SJCRH30 (cell line): ENCODE data around the gene C4orf17. TPM values are rescaled to one million over a fixed set of nuclear protein-coding genes. Genes with fewer than 3 reads are reported as not detected.
"Not testable (repeated sequence)": the region's sequence is repeated elsewhere in the genome, so short reads cannot be mapped to it uniquely, and the experiment has no call there.

ENCODE experiments used
- DNase-seq, 2 experiments: peaks; one replicate each; pipeline ENCODE4 v3.0.0-alpha.2; 2015 to 2020
- H3K27ac ChIP-seq: fragments of 250-450 bp; sonication (Bioruptor Pico); 2 replicates; pipeline ENCODE4 v1.5.1; 2020; ENCODE audit warnings: mild to moderate bottlenecking, moderate library complexity
- H3K27me3 ChIP-seq: fragments of 250-450 bp; sonication (Bioruptor Pico); 2 replicates; pipeline ENCODE4 v1.5.1; 2020; ENCODE audit warnings: mild to moderate bottlenecking, moderate library complexity
- H3K36me3 ChIP-seq: fragments of 250-450 bp; sonication (Bioruptor Pico); 2 replicates; pipeline ENCODE4 v1.5.1; 2020; ENCODE audit warnings: mild to moderate bottlenecking, moderate library complexity
- H3K4me1 ChIP-seq: fragments of 250-450 bp; sonication (Bioruptor Pico); 2 replicates; pipeline ENCODE4 v1.5.1; 2020; ENCODE audit warnings: mild to moderate bottlenecking, moderate library complexity
- H3K4me3 ChIP-seq: fragments of 250-450 bp; sonication (Bioruptor Pico); 2 replicates; pipeline ENCODE4 v1.5.1; 2020; ENCODE audit warnings: mild to moderate bottlenecking, moderate library complexity
- H3K9me3 ChIP-seq: fragments of 250-450 bp; sonication (Bioruptor Pico); replicated peaks from 2 replicates; pipeline ENCODE4 v1.5.1; 2020; ENCODE audit warnings: mild to moderate bottlenecking, moderate library complexity
- total RNA-seq: library from RNA; depleted of rRNA; stranded (reverse); fragments of >200 nt; shearing (Covaris generic); gene quantifications from 2 replicates; pipeline ENCODE4 v1.2.3, GENCODE V29; 2014; rRNA removed

C4orf17 gene
- total RNA-seq: not detected in 2 replicates

DNA sequence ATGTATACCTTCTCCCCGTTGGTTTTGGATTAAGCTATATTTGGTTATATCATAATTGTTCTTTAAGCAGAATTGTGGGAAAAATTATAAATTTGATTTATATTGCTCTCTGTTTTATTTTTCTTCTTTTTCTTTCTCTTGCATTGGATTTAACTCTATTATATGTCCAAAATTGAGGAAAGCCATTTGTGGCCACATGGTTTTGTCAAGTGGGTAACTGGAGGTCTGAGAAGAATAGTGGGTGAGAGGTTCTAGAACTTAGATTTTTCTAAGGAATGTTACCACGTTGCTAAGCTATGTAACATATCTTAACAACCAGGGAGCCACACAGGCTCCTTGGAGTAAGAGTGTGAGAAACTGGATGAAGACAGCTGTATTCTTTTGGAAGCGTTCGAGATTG is at the start of gene C4orf17:
Gene C4orf17 (plus strand): TSS at position 301 of the 400 bp plus-strand sequence. CDS start 2,061 bp downstream, outside the sequence.
- Histone ChIP-seq H3K36me3 (no peaks in the 10 kb centered on the region), H3K27ac (no peak within 1 kb of the TSS), H3K27me3 (no peaks in the 10 kb centered on the region), H3K4me3 (no peak within 1 kb of the TSS), H3K9me3 (no peaks in the 10 kb centered on the region), H3K4me1 (no peaks in the 10 kb centered on the region)
- no peak for DNase-seq

DNA sequence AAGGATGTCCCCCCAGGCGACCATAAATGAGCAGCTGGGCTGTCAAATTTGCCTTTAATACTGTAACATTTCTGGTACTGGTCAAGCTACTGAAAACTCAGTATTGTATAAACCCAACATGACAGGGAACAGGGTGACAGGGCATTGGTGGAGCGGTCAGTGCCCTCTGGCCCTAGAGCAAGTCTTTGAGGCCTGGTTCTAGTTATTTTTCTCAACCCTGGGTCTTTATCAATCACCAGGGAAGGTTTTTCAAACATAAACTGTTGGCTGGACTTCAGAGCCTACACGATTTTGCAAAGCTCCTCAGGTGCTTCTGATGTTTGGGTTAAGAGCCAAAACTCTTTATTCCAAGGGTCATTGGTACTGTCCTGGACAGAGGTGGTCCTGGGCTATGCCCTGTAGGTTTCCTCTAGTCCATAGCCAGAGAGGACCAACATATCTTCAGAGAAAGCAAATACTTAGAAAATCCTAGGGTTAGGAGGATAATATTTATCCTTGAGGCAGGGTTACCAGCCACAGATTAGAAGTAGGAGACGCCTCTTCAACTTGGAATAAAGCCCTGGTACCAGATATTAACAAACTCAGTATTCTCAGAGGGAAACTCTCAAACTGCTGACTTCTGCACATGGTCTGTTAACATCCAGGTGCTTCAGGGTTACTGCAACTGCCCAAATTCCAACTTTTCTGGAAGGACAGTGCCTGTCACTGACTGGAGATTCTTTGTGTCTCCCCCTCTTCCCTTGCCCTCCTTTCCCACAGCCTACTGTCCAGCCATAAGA is 49.0 kb upstream of the C4orf17 start:
- H3K36me3 ChIP-seq: no peaks in the 10 kb centered on the region

GRCh38 chr4:99462875-99463464 is 47.9 kb upstream of the C4orf17 start:
- H3K4me1 ChIP-seq: no peaks in the 10 kb centered on the region
- no peaks in the 10 kb centered on the region for H3K36me3 ChIP-seq
- DNase-seq: peak; percentile 35 to 74
- no peaks in the 10 kb centered on the region for H3K27me3 ChIP-seq
- no peak overlapping the region for H3K27ac ChIP-seq
- H3K9me3 ChIP-seq: no peaks in the 10 kb centered on the region
- no peak overlapping the region for H3K4me3 ChIP-seq

More for the DNA sequence above, 49.0 kb upstream of the C4orf17 start:
- no peak for DNase-seq
- no peaks in the 10 kb centered on the region for H3K9me3 ChIP-seq
- H3K4me3 ChIP-seq: no peak overlapping the region
- no peaks in the 10 kb centered on the region for H3K27me3 ChIP-seq
- H3K4me1 ChIP-seq: no peaks in the 10 kb centered on the region
- H3K27ac ChIP-seq: no peak overlapping the region

- H3K36me3 ChIP-seq: no peaks in the 10 kb centered on the region
- no peaks in the 10 kb centered on the region for H3K27me3 ChIP-seq
- H3K4me3 ChIP-seq: no peak overlapping the region
- no peaks in the 10 kb centered on the region for H3K9me3 ChIP-seq
- no peak overlapping the region for H3K27ac ChIP-seq
- DNase-seq: no peak
- H3K4me1 ChIP-seq: no peaks in the 10 kb centered on the region
These were observed 47.3 kb upstream of the C4orf17 start for GRCh38 chr4:99463566-99463965.

DNA sequence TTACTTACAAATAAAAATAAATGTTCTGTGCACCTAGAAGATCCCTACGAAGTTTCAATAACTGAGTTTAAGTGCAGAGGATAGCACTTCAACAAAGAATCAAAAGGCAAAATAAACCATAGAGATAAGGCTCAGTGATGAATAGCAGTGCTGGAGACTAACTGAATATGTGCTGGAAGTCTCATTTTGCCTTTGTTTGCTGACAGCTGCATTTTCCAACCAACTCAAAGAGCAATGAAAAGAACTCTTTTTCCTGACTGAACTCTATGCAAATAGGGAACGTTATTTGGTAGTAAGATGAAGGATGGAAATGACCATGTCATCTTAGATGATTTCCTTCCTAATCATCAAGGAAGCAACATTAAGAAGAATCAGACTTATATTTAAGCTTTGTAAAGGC is 42.9 kb upstream of the C4orf17 start:
- Histone ChIP-seq H3K4me3 (no peak overlapping the region), H3K36me3 (no peaks in the 10 kb centered on the region), H3K27ac (no peak overlapping the region), H3K9me3 (no peaks in the 10 kb centered on the region), H3K4me1 (no peaks in the 10 kb centered on the region), H3K27me3 (no peaks in the 10 kb centered on the region)
- no peak for DNase-seq

DNA sequence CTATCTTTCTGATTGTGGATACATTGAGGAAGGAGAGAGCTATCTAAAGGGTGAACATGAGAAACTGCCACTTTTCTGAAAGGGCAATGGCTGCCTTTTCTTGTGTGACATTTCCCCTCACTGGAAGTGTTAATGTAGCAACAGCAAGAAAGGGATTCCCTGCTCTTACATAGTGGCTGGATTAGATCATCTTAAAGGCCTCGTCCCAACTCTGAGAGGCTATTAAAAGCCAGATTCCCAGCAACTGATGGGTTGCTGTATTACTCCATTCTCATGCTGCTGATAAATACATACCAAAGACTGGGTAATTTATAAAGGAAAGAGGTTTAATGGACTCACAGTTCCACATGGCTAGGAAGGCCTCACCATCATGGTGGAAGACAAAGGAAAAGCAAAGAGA is 41.9 kb upstream of the C4orf17 start:
- DNase-seq: no peak
- Histone ChIP-seq H3K4me3 (no peak overlapping the region), H3K27me3 (no peaks in the 10 kb centered on the region), H3K27ac (no peak overlapping the region), H3K4me1 (no peaks in the 10 kb centered on the region), H3K36me3 (no peaks in the 10 kb centered on the region), H3K9me3 (no peaks in the 10 kb centered on the region)

DNA sequence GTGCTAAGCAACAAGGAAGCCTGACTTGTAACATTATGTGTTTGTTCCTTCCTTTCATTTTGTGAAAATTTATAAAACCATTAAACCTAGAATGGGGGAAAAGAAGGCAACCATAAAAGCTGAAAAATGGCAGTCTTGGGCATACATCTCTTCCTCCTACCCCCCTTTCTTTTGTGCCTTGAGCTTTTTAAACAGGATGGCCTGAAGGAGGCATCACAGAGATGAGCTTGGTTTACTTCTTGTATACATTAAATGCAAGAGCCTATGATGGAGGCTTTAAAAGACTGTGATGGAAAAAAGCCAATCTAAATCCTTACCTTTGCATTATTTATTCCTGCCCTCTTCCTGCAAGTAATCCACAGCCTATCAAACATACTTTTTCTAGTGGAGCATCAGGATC is 39.5 kb upstream of the C4orf17 start:
- Histone ChIP-seq H3K27me3 (no peaks in the 10 kb centered on the region), H3K4me3 (no peak overlapping the region), H3K4me1 (no peaks in the 10 kb centered on the region), H3K27ac (no peak overlapping the region), H3K36me3 (no peaks in the 10 kb centered on the region), H3K9me3 (no peaks in the 10 kb centered on the region)
- DNase-seq: no peak

- H3K9me3 ChIP-seq: no peaks in the 10 kb centered on the region
- H3K36me3 ChIP-seq: no peaks in the 10 kb centered on the region
- no peak for DNase-seq
- no peak overlapping the region for H3K27ac ChIP-seq
- H3K4me1 ChIP-seq: no peaks in the 10 kb centered on the region
- no peaks in the 10 kb centered on the region for H3K27me3 ChIP-seq
- H3K4me3 ChIP-seq: no peak overlapping the region
These were observed 38.9 kb upstream of the C4orf17 start for GRCh38 chr4:99471896-99472295.

DNA sequence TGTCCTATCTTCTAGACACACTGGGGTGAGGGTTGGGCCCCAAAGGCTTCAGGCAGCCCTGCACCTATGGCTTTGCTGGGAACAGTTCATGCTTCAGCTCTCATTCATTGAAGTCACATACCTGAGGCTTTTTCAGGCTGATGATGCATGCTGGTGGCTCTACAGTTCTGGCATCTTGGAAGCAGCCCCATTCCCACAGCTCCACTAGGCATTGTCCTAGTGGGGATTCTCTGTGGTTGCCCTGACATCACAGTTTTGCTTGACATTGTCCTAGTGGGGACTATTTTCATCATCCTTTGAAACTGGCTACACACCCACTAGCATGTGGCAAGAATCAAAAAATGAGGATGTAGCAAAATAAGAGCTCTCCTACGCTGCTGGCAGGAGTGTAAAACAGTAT is 37.7 kb upstream of the C4orf17 start:
- Histone ChIP-seq H3K27ac (no peak overlapping the region), H3K9me3 (no peaks in the 10 kb centered on the region), H3K4me1 (no peaks in the 10 kb centered on the region), H3K27me3 (no peaks in the 10 kb centered on the region), H3K36me3 (no peaks in the 10 kb centered on the region), H3K4me3 (no peak overlapping the region)
- DNase-seq: no peak

- no peaks in the 10 kb centered on the region for H3K4me1 ChIP-seq
- H3K27me3 ChIP-seq: no peaks in the 10 kb centered on the region
- no peak overlapping the region for H3K4me3 ChIP-seq
- H3K36me3 ChIP-seq: no peaks in the 10 kb centered on the region
- no peak for DNase-seq
- no peaks in the 10 kb centered on the region for H3K9me3 ChIP-seq
- no peak overlapping the region for H3K27ac ChIP-seq
These were observed 27.2 kb upstream of the C4orf17 start for GRCh38 chr4:99483636-99484035.

DNA sequence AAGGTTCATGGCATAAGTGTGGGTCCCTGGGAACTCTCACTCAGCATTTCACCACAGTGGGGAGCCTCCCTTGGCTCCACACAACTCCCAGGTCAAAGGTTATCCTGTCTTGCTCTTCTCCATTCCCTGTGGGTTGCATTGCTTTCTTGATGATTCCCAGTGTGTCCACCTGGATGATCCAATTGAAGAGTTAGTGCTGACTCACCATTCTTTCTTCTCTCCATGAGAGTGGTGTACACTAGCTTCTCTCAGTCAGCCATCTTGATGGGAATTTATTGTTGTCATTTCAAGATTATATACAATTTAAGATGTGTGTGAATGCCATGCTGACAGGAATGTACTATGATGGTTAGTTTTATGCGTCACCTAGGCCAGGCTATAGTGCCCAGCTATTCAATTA is 25.6 kb upstream of the C4orf17 start:
- no peak overlapping the region for H3K27ac ChIP-seq
- H3K4me1 ChIP-seq: no peaks in the 10 kb centered on the region
- H3K36me3 ChIP-seq: no peaks in the 10 kb centered on the region
- H3K9me3 ChIP-seq: no peaks in the 10 kb centered on the region
- no peaks in the 10 kb centered on the region for H3K27me3 ChIP-seq
- no peak overlapping the region for H3K4me3 ChIP-seq
- DNase-seq: no peak

DNA sequence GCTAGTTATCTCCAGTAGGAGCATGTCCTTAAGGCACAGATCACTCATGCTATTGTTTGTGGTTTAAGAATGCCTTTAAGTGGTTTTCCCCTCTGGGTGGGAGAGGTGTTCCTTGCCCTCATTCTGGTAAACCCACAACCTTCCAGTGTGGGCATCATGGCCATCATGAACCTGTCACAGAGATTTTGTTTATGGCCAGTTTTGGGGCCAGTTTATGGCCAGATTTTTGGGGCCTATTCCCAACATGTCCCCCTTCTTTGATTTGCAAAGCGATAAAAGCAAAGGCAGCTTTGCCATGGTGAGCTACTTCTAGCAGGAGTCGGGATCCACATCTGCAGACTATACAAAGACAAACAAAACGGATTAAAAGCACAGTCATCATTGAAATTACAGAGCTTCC is 24.2 kb upstream of the C4orf17 start:
- not testable (repeated sequence) for H3K4me3 ChIP-seq, H3K27me3 ChIP-seq, DNase-seq, H3K27ac ChIP-seq, H3K4me1 ChIP-seq, H3K9me3 ChIP-seq, H3K36me3 ChIP-seq

DNA sequence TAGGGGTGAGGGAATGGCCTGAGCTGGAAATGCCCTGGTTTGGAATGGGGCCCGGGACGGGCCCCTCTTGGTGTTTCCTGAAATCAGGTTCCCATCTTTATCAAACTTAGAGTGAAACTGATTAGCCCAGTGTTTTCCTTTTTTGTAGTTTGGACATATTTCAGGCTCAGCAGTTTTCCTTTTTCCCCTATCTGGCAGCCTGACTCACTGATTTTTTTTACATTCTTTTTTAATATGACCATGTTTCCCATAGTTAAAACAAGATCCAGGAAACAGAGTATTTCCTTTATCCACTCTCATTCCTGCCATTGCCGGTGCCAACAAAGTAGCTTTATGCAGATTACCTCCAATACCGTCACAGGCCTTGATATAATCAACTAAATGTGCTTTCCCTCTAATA is 20.5 kb upstream of the C4orf17 start:
- no peaks in the 10 kb centered on the region for H3K27me3 ChIP-seq
- DNase-seq: no peak
- H3K4me1 ChIP-seq: no peaks in the 10 kb centered on the region
- no peak overlapping the region for H3K4me3 ChIP-seq
- H3K27ac ChIP-seq: no peak overlapping the region
- no peaks in the 10 kb centered on the region for H3K36me3 ChIP-seq
- no peaks in the 10 kb centered on the region for H3K9me3 ChIP-seq

- DNase-seq: peak; percentile 42 to 53
- Histone ChIP-seq H3K4me3 (no peak overlapping the region), H3K27ac (no peak overlapping the region; the same call in 1 of the 2 replicates), H3K36me3 (no peaks in the 10 kb centered on the region), H3K27me3 (no peaks in the 10 kb centered on the region), H3K4me1 (peaks cover 8% of the 10 kb centered on the region; the same call in 1 of the 2 replicates), H3K9me3 (no peaks in the 10 kb centered on the region)
These were observed 5.9 kb upstream of the C4orf17 start for GRCh38 chr4:99504804-99505502.

- Histone ChIP-seq H3K4me3 (no peak overlapping the region), H3K27me3 (no peaks in the 10 kb centered on the region), H3K27ac (no peak overlapping the region), H3K36me3 (no peaks in the 10 kb centered on the region), H3K4me1 (peaks cover 8% of the 10 kb centered on the region; the same call in 1 of the 2 replicates), H3K9me3 (no peaks in the 10 kb centered on the region)
- peak; percentile 6 to 18 for DNase-seq
These were observed 4.0 kb upstream of the C4orf17 start for GRCh38 chr4:99506781-99507180.
